GM21737 (cell line): ENCODE measurements around the gene ALPL.

Experiments
- ATAC-seq: cut with Tn5 transposase; IDR thresholded peaks from one replicate; pipeline ENCODE4 v1.9.1; 2021; ENCODE audit warnings: mild to moderate bottlenecking, moderate library complexity; ENCODE audit not compliant: unreplicated experiment

The ALPL gene

GRCh38 chr1:21614419-21615115 lies 105.3 kb downstream of the ALPL start:
- no peak for ATAC-seq

DNA sequence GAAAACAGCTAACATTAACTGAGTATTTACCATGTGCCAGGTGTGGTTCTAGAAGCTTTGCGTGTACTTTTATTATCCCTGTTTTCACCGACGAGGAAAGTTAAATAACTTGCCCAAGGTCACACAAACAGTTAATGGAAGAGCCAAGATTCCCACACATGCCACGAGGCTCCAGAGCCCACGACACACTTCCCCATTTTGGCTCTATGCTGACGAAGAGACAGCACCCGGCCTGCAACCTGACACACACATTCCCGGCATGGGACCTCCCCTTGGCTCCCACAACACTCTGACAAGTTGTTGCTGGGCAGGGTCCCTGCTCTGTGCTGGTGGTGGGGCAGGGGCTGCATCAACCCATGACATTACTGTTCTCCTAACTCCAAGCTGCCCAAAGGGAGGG lies 107.1 kb downstream of the ALPL start:
- ATAC-seq: no peak

GRCh38 chr1:21617126-21617738 lies 108.0 kb downstream of the ALPL start:
- ATAC-seq: no peak

GRCh38 chr1:21618059-21618458 lies 108.8 kb downstream of the ALPL start:
- no peak for ATAC-seq

GRCh38 chr1:21618561-21619374 lies 109.5 kb downstream of the ALPL start:
- ATAC-seq: no peak

DNA sequence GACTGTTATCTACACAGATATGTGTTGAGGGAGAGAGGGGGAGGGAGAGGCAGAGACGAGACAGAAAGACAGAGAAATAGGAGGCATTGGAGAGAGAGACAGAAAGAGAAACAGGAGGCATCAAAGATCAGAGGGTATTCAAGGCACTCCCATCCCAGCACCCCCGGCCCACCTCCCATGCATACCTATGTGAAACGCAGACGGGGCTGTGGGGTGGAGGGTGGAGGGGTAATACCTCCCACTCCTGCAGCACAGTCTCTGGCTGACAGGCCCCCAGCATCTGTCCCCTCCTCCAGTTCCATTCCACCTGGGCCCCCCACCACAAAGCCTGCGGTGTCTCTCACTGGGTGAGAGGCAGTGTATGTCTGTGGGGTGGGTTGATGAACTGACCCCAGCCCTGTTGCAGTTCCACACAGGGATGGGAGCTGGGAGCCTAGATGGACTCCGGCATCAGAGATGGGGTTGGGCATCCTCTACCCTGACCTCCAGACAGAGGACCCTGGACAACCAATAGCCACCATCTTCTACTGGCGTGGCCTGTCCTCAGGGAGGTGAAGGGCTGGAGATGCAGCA lies 110.2 kb downstream of the ALPL start:
- ATAC-seq: no peak

- ATAC-seq: no peak
Observed at GRCh38 chr1:21620011-21620410, 110.8 kb downstream of the ALPL start.

DNA sequence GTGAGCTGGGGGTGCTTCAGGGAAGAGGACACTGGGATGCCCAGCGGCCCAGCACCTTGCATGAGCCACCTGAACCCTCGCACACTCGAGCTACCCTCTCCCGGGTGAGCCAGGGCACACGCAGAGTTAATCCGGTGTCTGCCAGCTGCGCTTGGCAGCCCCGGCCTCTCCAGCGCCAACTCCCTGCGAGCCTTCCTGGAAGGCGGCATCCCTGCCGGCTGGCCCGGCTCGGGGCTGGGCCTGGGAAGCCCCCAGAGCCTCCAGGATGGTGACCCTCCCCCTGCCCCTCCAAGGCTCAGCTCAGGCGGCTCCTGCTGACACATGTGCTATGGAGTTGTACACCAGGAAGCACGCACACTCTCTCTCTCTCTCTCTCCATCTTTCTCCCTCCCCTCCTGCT lies 111.3 kb downstream of the ALPL start:
- ATAC-seq: no peak

GRCh38 chr1:21621051-21621450 lies 111.8 kb downstream of the ALPL start:
- ATAC-seq: no peak

GRCh38 chr1:21621761-21622436 lies 112.7 kb downstream of the ALPL start:
- ATAC-seq: no peak

DNA sequence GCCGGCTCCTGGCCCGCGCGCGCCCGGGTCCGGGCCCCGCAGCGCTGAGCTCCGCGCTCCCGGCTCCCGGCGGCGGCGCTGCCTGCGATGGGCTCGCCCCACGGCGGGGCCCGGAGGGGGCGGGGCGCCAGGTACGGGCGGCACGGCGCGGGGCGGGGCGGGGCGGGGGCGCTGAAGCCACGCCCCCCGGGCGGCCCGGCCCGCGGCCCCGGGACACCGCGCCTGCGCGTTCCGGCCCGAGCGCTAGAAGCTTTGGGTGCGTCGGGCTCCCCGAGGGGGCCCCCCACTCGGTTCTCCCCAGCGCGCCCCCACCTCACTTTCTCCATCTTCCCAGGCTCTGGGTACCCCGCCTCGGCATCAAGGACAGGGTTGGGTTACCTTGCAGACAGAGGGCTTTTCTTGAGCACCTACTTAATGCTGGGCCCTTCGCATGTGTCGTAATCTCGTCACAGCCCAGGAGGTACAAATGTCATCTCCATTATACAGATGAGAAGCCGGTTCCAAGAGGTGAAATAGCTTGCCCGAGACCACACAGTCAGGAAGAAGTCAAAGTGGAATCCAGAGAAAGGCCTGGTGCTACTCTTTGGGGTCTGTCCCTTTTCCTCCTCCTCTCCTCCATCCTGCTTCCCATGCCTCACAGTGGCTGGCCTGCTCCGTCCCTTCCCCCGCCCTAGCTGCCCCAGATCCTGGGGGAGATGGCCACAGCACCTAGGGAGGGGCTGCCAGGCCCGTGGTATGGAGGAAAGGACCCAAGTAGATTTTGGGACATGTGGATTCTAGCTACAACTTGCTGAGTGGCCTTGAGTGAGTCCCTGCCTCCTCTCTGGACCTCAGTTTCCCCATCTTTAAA lies 113.5 kb downstream of the ALPL start:
- ATAC-seq: no peak

GRCh38 chr1:21623410-21623961 lies 114.3 kb downstream of the ALPL start:
- ATAC-seq: no peak

GRCh38 chr1:21624571-21625389 lies 115.6 kb downstream of the ALPL start:
- no peak for ATAC-seq

- ATAC-seq: no peak
Observed at GRCh38 chr1:21625390-21626190, 116.4 kb downstream of the ALPL start.

DNA sequence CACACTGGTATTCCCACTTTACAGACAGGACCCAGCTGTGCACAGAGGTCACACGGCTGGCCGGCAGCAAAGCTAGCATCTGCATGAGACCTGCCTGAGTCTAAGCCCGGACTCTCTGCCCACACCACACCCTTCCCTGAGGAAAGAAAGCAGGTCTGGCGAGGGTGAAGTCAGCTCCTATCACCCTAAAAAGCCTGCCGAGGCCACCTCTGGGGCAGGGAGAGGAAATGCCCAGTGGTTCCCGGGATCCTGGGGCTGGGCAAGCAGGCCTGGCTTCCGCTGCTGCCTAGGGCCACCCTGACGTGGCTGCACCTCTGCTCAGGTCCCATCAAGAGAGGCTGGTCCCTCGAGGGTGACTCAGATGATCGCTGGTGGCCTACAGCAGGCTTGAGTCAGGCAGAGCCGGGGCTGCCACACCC lies 117.7 kb downstream of the ALPL start:
- no peak for ATAC-seq
